GM21717 (cell line): ENCODE results near the gene BRCA1.
"Not testable (repeated sequence)": the region's sequence is repeated elsewhere in the genome, so short reads cannot be mapped to it uniquely, and the experiment has no call there.

Experiments used
- ATAC-seq: cut with Tn5 transposase; IDR thresholded peaks from one replicate; pipeline ENCODE4 v1.9.1; 2021; ENCODE audit warnings: mild to moderate bottlenecking, moderate library complexity; ENCODE audit not compliant: unreplicated experiment

BRCA1 gene

GRCh38 chr17:43134774-43135453 is 9.8 kb upstream of the BRCA1 start:
- no peak for ATAC-seq

- ATAC-seq = not testable (repeated sequence)
These were observed 8.3 kb upstream of the BRCA1 start for GRCh38 chr17:43133439-43133838.

- ATAC-seq = no peak
These were observed 7.0 kb upstream of the BRCA1 start for GRCh38 chr17:43132117-43132516.

- no peak for ATAC-seq
These were observed 4.5 kb upstream of the BRCA1 start for GRCh38 chr17:43129671-43130010.

GRCh38 chr17:43127333-43127876 is 2.2 kb upstream of the BRCA1 start:
- ATAC-seq = not testable (repeated sequence)

GRCh38 chr17:43126911-43127290 is 1.7 kb upstream of the BRCA1 start:
- ATAC-seq = no peak

GRCh38 chr17:43125967-43126910 is 1.1 kb upstream of the BRCA1 start:
- no peak for ATAC-seq

- no peak for ATAC-seq
These were observed 6.2 kb downstream of the BRCA1 start for GRCh38 chr17:43118679-43119615.

GRCh38 chr17:43114151-43114552 is 11.0 kb downstream of the BRCA1 start:
- no peak for ATAC-seq

GRCh38 chr17:43106552-43106951 is 18.6 kb downstream of the BRCA1 start:
- ATAC-seq = no peak

GRCh38 chr17:43105146-43105545 is 20.0 kb downstream of the BRCA1 start:
- ATAC-seq = no peak

GRCh38 chr17:43104665-43105064 is 20.5 kb downstream of the BRCA1 start:
- ATAC-seq = no peak

- not testable (repeated sequence) for ATAC-seq
These were observed 29.8 kb downstream of the BRCA1 start for GRCh38 chr17:43095364-43095763.

- ATAC-seq = no peak
These were observed 30.9 kb downstream of the BRCA1 start for GRCh38 chr17:43094129-43094835.

- no peak for ATAC-seq
These were observed 32.3 kb downstream of the BRCA1 start for GRCh38 chr17:43092901-43093300.

- ATAC-seq = no peak
These were observed 35.1 kb downstream of the BRCA1 start for GRCh38 chr17:43090022-43090421.

GRCh38 chr17:43085474-43085873 is 39.7 kb downstream of the BRCA1 start:
- ATAC-seq = no peak

GRCh38 chr17:43079641-43080302 is 45.4 kb downstream of the BRCA1 start:
- no peak for ATAC-seq

- ATAC-seq = no peak
These were observed 50.3 kb downstream of the BRCA1 start for GRCh38 chr17:43074869-43075268.

GRCh38 chr17:43070872-43071271 is 54.3 kb downstream of the BRCA1 start:
- no peak for ATAC-seq
